ENCODE results near the gene TRERF1. TPM values are rescaled to one million over a fixed set of nuclear protein-coding genes. Genes with fewer than 3 reads are reported as not detected.

Gene TRERF1
- polyA plus RNA-seq, 3 donors: 0.58 to 10.0 (median 2.0) TPM

DNA sequence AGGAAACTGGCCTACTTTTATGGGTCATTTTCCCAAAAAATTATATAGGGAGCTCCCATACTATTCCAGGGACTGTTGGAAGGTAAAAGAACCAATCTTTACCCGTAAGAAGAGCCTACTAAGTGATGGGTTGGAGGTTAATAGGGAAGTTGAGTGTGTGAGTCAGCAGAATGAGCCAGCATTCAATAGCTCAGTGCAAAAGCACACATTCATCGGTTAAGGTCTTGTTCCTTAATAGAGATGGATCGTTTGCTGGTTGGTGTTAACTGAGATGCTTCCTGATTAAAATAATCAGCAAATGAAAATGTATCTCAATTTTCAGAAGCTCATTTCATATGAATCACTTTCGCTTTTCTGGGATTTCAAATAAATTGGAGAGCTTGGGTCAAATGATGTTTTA, 118.8 kb downstream of the TRERF1 start:
- peaks cover 0 to 2% (median 0%) of the 10 kb centered on the region in 3 donors for H3K27me3 Mint-ChIP-seq (ENCODE audit: low read depth in 3 of 3)
- no peak overlapping the region for H2AFZ ChIP-seq (ENCODE audit: insufficient read depth, low read depth, low read length, poor library complexity, severe bottlenecking)
- H3K27ac Mint-ChIP-seq: peak overlapping the region; percentile 86 to 97 (median 94)
- H3K4me3 ChIP-seq (replicated peaks in 1 of 3; ENCODE audit: low read depth in 2 of 3, low read length in 3 of 3): peak overlapping the region in 1 of 3 experiments; percentile 40
- no CpG with 5 or more reads among the region's 4 CpGs for WGBS (ENCODE audit: insufficient coverage)
- peaks cover 68 to 75% of the 10 kb centered on the region in 2 donors for H3K4me1 ChIP-seq (ENCODE audit: control insufficient read depth in 1 of 2, insufficient read depth in 2 of 2, low read length in 2 of 2)
- intact Hi-C loops (cut with micrococcal nuclease): loop anchor here (5.0 kb wide), 1 partner anchor 34 kb away; no protein-coding TSS in a partner anchor
- no peaks in the 10 kb centered on the region for H4K20me1 ChIP-seq (ENCODE audit: insufficient read depth, low read length)
- H3K4me2 ChIP-seq (replicated peaks; ENCODE audit: extremely low read depth, low read length, poor library complexity, severe bottlenecking): peak overlapping the region; percentile 58
- peaks cover 0 to 4% (median 0%) of the 10 kb centered on the region in 7 donors for H3K9me3 Mint-ChIP-seq
- peak overlapping the region; percentile 64 for H3K9ac ChIP-seq (ENCODE audit: insufficient read depth, low read length, poor library complexity, severe bottlenecking)
- H3K4me3 Mint-ChIP-seq: peak overlapping the region in 1 of 2 donors; percentile 76
- peak overlapping the region; percentile 92 for H3K27ac ChIP-seq (ENCODE audit: low read depth in 1 of 2, low read length in 2 of 2)
- H3K9me3 ChIP-seq (replicated peaks in 1 of 2; ENCODE audit: control insufficient read depth in 1 of 2, insufficient read depth in 1 of 2, low read length in 2 of 2): no peaks in the 10 kb centered on the region
- peak; percentile 80 to 91 (median 90) for DNase-seq
- peaks cover 91% of the 10 kb centered on the region for H3K79me2 ChIP-seq (ENCODE audit: insufficient read depth, low read length)
- H3K36me3 Mint-ChIP-seq: peaks cover 1 to 16% of the 10 kb centered on the region in 2 donors
- no peaks in the 10 kb centered on the region for H3K27me3 ChIP-seq (ENCODE audit: control insufficient read depth in 2 of 2, insufficient read depth in 2 of 2, low read length in 2 of 2)
- H3K4me1 Mint-ChIP-seq: peaks cover 84% of the 10 kb centered on the region
- H3K36me3 ChIP-seq (replicated peaks in 1 of 2; ENCODE audit: control insufficient read depth in 1 of 2, insufficient read depth in 2 of 2, low read length in 2 of 2): no peaks in the 10 kb centered on the region
- TF ChIP-seq, protein P1, sequence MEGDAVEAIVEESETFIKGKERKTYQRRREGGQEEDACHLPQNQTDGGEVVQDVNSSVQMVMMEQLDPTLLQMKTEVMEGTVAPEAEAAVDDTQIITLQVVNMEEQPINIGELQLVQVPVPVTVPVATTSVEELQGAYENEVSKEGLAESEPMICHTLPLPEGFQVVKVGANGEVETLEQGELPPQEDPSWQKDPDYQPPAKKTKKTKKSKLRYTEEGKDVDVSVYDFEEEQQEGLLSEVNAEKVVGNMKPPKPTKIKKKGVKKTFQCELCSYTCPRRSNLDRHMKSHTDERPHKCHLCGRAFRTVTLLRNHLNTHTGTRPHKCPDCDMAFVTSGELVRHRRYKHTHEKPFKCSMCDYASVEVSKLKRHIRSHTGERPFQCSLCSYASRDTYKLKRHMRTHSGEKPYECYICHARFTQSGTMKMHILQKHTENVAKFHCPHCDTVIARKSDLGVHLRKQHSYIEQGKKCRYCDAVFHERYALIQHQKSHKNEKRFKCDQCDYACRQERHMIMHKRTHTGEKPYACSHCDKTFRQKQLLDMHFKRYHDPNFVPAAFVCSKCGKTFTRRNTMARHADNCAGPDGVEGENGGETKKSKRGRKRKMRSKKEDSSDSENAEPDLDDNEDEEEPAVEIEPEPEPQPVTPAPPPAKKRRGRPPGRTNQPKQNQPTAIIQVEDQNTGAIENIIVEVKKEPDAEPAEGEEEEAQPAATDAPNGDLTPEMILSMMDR (IDR thresholded peaks at IDR 0.05): no peak

DNA sequence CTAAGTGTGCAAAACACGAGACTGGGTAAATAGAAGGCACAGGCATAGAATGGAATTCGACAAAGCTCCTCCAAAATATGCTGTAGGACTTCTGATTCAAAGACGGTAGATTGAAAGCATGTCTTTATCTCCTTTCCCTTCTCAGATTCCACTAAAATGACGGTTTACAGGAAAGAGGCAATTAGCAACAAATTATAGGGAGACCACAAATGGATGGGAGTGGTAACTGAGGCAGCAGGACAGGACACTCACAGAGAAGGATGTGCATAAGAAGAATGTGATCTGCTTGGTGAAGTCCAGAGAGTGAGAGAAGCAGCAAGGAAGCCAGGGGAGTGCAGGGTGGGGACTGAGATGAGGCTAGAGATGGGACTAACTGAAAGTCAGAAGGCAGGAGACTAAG, 120.7 kb downstream of the TRERF1 start:
- H3K27me3 Mint-ChIP-seq (ENCODE audit: low read depth in 3 of 3): no peaks in the 10 kb centered on the region
- Histone ChIP-seq H3K4me3 (replicated peaks in 1 of 3; ENCODE audit: low read depth in 2 of 3, low read length in 3 of 3) (no peak overlapping the region), H3K4me1 (ENCODE audit: control insufficient read depth in 1 of 2, insufficient read depth in 2 of 2, low read length in 2 of 2) (peaks cover 70 to 83% of the 10 kb centered on the region in 2 donors), H3K9me3 (replicated peaks in 1 of 2; ENCODE audit: control insufficient read depth in 1 of 2, insufficient read depth in 1 of 2, low read length in 2 of 2) (no peaks in the 10 kb centered on the region), H4K20me1 (ENCODE audit: insufficient read depth, low read length) (peaks cover 5% of the 10 kb centered on the region), H3K36me3 (replicated peaks in 1 of 2; ENCODE audit: control insufficient read depth in 1 of 2, insufficient read depth in 2 of 2, low read length in 2 of 2) (no peaks in the 10 kb centered on the region), H3K9ac (ENCODE audit: insufficient read depth, low read length, poor library complexity, severe bottlenecking) (no peak overlapping the region), H3K27me3 (ENCODE audit: control insufficient read depth in 2 of 2, insufficient read depth in 2 of 2, low read length in 2 of 2) (no peaks in the 10 kb centered on the region), H3K79me2 (ENCODE audit: insufficient read depth, low read length) (peaks cover 91% of the 10 kb centered on the region), H3K27ac (ENCODE audit: low read depth in 1 of 2, low read length in 2 of 2) (peak overlapping the region in 1 of 2 donors; percentile 92), H2AFZ (ENCODE audit: insufficient read depth, low read depth, low read length, poor library complexity, severe bottlenecking) (no peak overlapping the region), H3K4me2 (replicated peaks; ENCODE audit: extremely low read depth, low read length, poor library complexity, severe bottlenecking) (no peak overlapping the region)
- peaks cover 0 to 4% (median 0%) of the 10 kb centered on the region in 7 donors for H3K9me3 Mint-ChIP-seq
- no peak overlapping the region for H3K4me3 Mint-ChIP-seq
- H3K36me3 Mint-ChIP-seq: peaks cover 4 to 12% of the 10 kb centered on the region in 2 donors
- DNase-seq: no peak
- H3K27ac Mint-ChIP-seq: peak overlapping the region in 2 of 7 donors; percentile 47 to 74
- TF ChIP-seq, protein P1 (IDR thresholded peaks at IDR 0.05): no peak
- H3K4me1 Mint-ChIP-seq: peaks cover 79% of the 10 kb centered on the region
- WGBS (ENCODE audit: insufficient coverage): 64% methylated on average over 2 of the region's 4 CpGs
- intact Hi-C loops (cut with micrococcal nuclease): loop anchor here (5.0 kb wide), 1 partner anchor 36 kb away; no protein-coding TSS in a partner anchor
